HEK293 (cell line): ENCODE measurements around the gene KANK4.

Experiments
- PBX3 ChIP-seq: sonication (generic); formaldehyde crosslinking; IDR thresholded peaks from 2 replicates; pipeline ENCODE4 v1.8.1; 2022; ENCODE audit warnings: mild to moderate bottlenecking, moderate library complexity, missing genetic modification reagents
- ZEB2 ChIP-seq: fragments of 450-650 bp; formaldehyde crosslinking; IDR thresholded peaks from 2 replicates; pipeline ENCODE4 v1.5.1; 2016; ENCODE audit warnings: missing biosample characterization, missing genetic modification characterization
- ZIC2 ChIP-seq: fragments of 450-650 bp; formaldehyde crosslinking; IDR thresholded peaks from 2 replicates; pipeline ENCODE4 v1.5.1; 2016; ENCODE audit warnings: missing biosample characterization, missing genetic modification characterization
- ZNF155 ChIP-seq: fragments of 450-650 bp; formaldehyde crosslinking; IDR thresholded peaks from 2 replicates; pipeline ENCODE4 v1.5.1; 2016; ENCODE audit warnings: missing biosample characterization, missing genetic modification characterization
- ZNF274 ChIP-seq, 2 experiments: fragments of 200-500 bp in 1 of 2; fragments of 450-650 bp in 1 of 2; sonication (Bioruptor generic) in 1 of 2; formaldehyde crosslinking in 1 of 2; IDR thresholded peaks; 2 replicates each; pipeline versions ENCODE4 v1.5.1 to v1.6.1; 2014 to 2016; ENCODE audit warnings: borderline replicate concordance in 1 of 2, inconsistent platforms in 1 of 2, low read length in 1 of 2, missing biosample characterization in 1 of 2, missing genetic modification characterization in 1 of 2
- ZNF423 ChIP-seq: fragments of 450-650 bp; formaldehyde crosslinking; IDR thresholded peaks from 2 replicates; pipeline ENCODE4 v1.5.1; 2016; ENCODE audit warnings: missing biosample characterization, missing genetic modification characterization
- ZNF501 ChIP-seq: fragments of 450-650 bp; formaldehyde crosslinking; IDR thresholded peaks from 2 replicates; pipeline ENCODE4 v1.5.1; 2016; ENCODE audit warnings: missing biosample characterization, missing genetic modification characterization
- ZNF558 ChIP-seq: fragments of 450-650 bp; formaldehyde crosslinking; IDR thresholded peaks from 2 replicates; pipeline ENCODE4 v1.5.1; 2016; ENCODE audit warnings: missing biosample characterization, missing genetic modification characterization
- ZNF561 ChIP-seq: fragments of 450-650 bp; IDR thresholded peaks from 2 replicates; pipeline ENCODE4 v1.5.1; 2018; ENCODE audit warnings: missing biosample characterization, missing genetic modification characterization, borderline replicate concordance
- TF ChIP-seq, protein P1 (sequence below): fragments of 450-650 bp; formaldehyde crosslinking; IDR thresholded peaks from 2 replicates; pipeline ENCODE4 v1.5.1; 2016; ENCODE audit warnings: missing biosample characterization, missing genetic modification characterization, low read depth
- TF ChIP-seq, protein P2 (sequence below): fragments of 450-650 bp; formaldehyde crosslinking; IDR thresholded peaks from 2 replicates; pipeline ENCODE4 v1.5.1; 2017; ENCODE audit warnings: missing biosample characterization, missing genetic modification characterization
- TF ChIP-seq, protein P3 (sequence below): fragments of 450-650 bp; formaldehyde crosslinking; IDR thresholded peaks from 2 replicates; pipeline ENCODE4 v1.5.1; 2016; ENCODE audit warnings: missing biosample characterization, missing genetic modification characterization

DNA sequence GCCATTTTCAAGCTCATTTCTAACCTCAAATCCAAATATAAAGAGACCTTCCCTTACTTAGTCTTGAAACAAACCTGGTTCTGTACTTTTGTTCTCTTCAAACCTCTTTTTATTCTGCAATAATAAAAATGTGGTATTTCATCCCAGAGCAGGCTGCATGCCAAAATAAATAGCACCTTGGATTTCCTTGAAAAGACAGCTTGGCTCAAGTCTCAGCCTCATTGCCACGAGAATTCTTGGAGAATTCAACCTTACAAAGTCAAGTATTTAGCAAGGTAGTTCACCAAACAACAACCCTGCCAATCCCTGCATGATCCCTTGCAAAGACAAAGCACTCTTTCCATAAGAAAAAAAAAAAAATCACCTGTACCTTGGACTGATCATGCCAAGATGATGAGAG, 33.8 kb downstream of the KANK4 start:
- TF ChIP-seq, protein P1, sequence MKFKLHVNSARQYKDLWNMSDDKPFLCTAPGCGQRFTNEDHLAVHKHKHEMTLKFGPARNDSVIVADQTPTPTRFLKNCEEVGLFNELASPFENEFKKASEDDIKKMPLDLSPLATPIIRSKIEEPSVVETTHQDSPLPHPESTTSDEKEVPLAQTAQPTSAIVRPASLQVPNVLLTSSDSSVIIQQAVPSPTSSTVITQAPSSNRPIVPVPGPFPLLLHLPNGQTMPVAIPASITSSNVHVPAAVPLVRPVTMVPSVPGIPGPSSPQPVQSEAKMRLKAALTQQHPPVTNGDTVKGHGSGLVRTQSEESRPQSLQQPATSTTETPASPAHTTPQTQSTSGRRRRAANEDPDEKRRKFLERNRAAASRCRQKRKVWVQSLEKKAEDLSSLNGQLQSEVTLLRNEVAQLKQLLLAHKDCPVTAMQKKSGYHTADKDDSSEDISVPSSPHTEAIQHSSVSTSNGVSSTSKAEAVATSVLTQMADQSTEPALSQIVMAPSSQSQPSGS = no peak
- TF ChIP-seq ZNF558 (tag by site-specific recombination) (no peak), ZNF561 (tag by site-specific recombination) (no peak), ZNF274 (IDR thresholded peaks at IDR 0.05; ENCODE audit: low read length) (no peak), ZNF274 (tag by site-specific recombination; IDR thresholded peaks at IDR 0.05; ENCODE audit: borderline replicate concordance) (no peak), ZEB2 (tag by site-specific recombination) (no peak), PBX3 (CRISPR knock-in tag) (no peak), ZIC2 (tag by site-specific recombination) (no peak), ZNF155 (tag by site-specific recombination) (no peak), ZNF501 (tag by site-specific recombination) (no peak), ZNF423 (no peak)
- TF ChIP-seq, protein P2, sequence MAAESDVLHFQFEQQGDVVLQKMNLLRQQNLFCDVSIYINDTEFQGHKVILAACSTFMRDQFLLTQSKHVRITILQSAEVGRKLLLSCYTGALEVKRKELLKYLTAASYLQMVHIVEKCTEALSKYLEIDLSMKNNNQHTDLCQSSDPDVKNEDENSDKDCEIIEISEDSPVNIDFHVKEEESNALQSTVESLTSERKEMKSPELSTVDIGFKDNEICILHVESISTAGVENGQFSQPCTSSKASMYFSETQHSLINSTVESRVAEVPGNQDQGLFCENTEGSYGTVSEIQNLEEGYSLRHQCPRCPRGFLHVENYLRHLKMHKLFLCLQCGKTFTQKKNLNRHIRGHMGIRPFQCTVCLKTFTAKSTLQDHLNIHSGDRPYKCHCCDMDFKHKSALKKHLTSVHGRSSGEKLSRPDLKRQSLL (tag by site-specific recombination) = no peak
- TF ChIP-seq, protein P3, sequence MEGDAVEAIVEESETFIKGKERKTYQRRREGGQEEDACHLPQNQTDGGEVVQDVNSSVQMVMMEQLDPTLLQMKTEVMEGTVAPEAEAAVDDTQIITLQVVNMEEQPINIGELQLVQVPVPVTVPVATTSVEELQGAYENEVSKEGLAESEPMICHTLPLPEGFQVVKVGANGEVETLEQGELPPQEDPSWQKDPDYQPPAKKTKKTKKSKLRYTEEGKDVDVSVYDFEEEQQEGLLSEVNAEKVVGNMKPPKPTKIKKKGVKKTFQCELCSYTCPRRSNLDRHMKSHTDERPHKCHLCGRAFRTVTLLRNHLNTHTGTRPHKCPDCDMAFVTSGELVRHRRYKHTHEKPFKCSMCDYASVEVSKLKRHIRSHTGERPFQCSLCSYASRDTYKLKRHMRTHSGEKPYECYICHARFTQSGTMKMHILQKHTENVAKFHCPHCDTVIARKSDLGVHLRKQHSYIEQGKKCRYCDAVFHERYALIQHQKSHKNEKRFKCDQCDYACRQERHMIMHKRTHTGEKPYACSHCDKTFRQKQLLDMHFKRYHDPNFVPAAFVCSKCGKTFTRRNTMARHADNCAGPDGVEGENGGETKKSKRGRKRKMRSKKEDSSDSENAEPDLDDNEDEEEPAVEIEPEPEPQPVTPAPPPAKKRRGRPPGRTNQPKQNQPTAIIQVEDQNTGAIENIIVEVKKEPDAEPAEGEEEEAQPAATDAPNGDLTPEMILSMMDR (tag by site-specific recombination) = no peak
